GM12878 (cell line): Measurements from ENCODE around the gene ADM2. TPM values are rescaled to one million over a fixed set of nuclear protein-coding genes. Genes with fewer than 3 reads are reported as not detected.

Source experiments
- ATAC-seq: fragments of 200-7000 bp; cut with Tn5 transposase; 3 replicates; pipeline ENCODE4 v1.9.1; 2020; ENCODE audit warnings: mild to moderate bottlenecking, moderate library complexity
- BruUV-seq: library from RNA; stranded (reverse); fragments of 400-500 nt; replicated peaks from 2 replicates; lab custom pipeline; 2021; lab: Mats Ljungman, UMichigan
- CTCF ChIA-PET: fragments of 300-600 bp; sonication (Branson Sonifier 250); formaldehyde crosslinking; extraction: SDS; loops from one replicate; lab custom pipeline; 2021; ENCODE audit warnings: inconsistent platforms; lab: Yijun Ruan, JAX
- POLR2A ChIA-PET: fragments of 350-600 bp; formaldehyde crosslinking; extraction: SDS; loops from one replicate; lab custom pipeline; 2021; ENCODE audit warnings: inconsistent platforms; lab: Charles Lee
- RAD21 ChIA-PET: fragments of 300-600 bp; sonication (Branson Sonifier 250); formaldehyde crosslinking; loops from one replicate; lab custom pipeline; 2023; ENCODE audit warnings: antibody characterized with exemption; ENCODE audit not compliant: unreplicated experiment; lab: Charles Lee
- SMC1A ChIA-PET: fragments of 300-600 bp; sonication (Branson Sonifier 250); formaldehyde crosslinking; loops from one replicate; lab custom pipeline; 2023; ENCODE audit not compliant: unreplicated experiment, uncharacterized antibody; lab: Charles Lee
- DNase-seq: peaks from one replicate; pipeline ENCODE4 v3.0.0-alpha.2; 2011; ENCODE audit warnings: low read depth, low spot score
- FAIRE-seq: peaks from 3 replicates; lab custom pipeline; 2011; peaks lifted over from hg19 to GRCh38; lab: Jason Lieb, UNC
- H2AFZ ChIP-seq: 2 replicates; pipeline ENCODE4 v1.6.0; 2011; ENCODE audit warnings: low read depth, low read length, control low read depth; ENCODE audit not compliant: control insufficient read depth
- H3K27ac ChIP-seq: 2 replicates; pipeline ENCODE4 v1.5.1; 2011; ENCODE audit warnings: control low read depth; ENCODE audit not compliant: control insufficient read depth, insufficient read depth
- H3K27me3 ChIP-seq, 2 experiments: replicated peaks in 1 of 2; 2 replicates each; pipeline versions ENCODE4 v1.6.0 to v1.6.1; 2011; ENCODE audit warnings: low read length in 1 of 2; ENCODE audit not compliant: control insufficient read depth in 2 of 2, insufficient read depth in 2 of 2
- H3K36me3 ChIP-seq, 2 experiments: 2 replicates each; pipeline ENCODE4 v1.5.1; 2011; ENCODE audit warnings: low read length in 1 of 2; ENCODE audit not compliant: control insufficient read depth in 2 of 2, insufficient read depth in 2 of 2
- H3K4me1 ChIP-seq: 2 replicates; pipeline ENCODE4 v1.6.1; 2011; ENCODE audit warnings: mild to moderate bottlenecking, low read length, moderate library complexity, mixed read lengths; ENCODE audit not compliant: control insufficient read depth, insufficient read depth
- H3K4me2 ChIP-seq: 2 replicates; pipeline ENCODE4 v1.6.0; 2011; ENCODE audit warnings: control low read depth; ENCODE audit not compliant: control insufficient read depth, insufficient read depth
- H3K4me3 ChIP-seq: fragments of 200-600 bp; sonication (generic); 2 replicates; pipeline ENCODE4 v1.5.1; 2016
- H3K79me2 ChIP-seq: 2 replicates; pipeline ENCODE4 v1.6.0; 2011; ENCODE audit warnings: low read length; ENCODE audit not compliant: control insufficient read depth, insufficient read depth
- H3K9ac ChIP-seq: 2 replicates; pipeline ENCODE4 v1.8.0; 2011; ENCODE audit warnings: low read length, control low read depth, mixed read lengths; ENCODE audit not compliant: control insufficient read depth, insufficient read depth
- H3K9me3 ChIP-seq: replicated peaks from 3 replicates; pipeline ENCODE4 v1.5.1; 2011; ENCODE audit warnings: mild to moderate bottlenecking, low read length; ENCODE audit not compliant: control insufficient read depth, insufficient read depth
- H4K20me1 ChIP-seq: 2 replicates; pipeline ENCODE4 v1.6.0; 2011; ENCODE audit not compliant: control insufficient read depth, insufficient read depth
- ATF7 ChIP-seq: fragments of 450-650 bp; IDR thresholded peaks from 2 replicates; pipeline ENCODE4 v1.6.1; 2016; ENCODE audit warnings: low read depth, mild to moderate bottlenecking
- BACH1 ChIP-seq: fragments of 450-650 bp; IDR thresholded peaks from 2 replicates; pipeline ENCODE4 v1.6.1; 2017; ENCODE audit warnings: mild to moderate bottlenecking, borderline replicate concordance
- BCL3 ChIP-seq: IDR thresholded peaks from 2 replicates; pipeline ENCODE4 v1.6.1; 2011; ENCODE audit warnings: borderline replicate concordance, low read depth, mild to moderate bottlenecking, moderate library complexity, low read length; ENCODE audit not compliant: insufficient read depth, poor library complexity, severe bottlenecking
- EGR1 ChIP-seq, 2 experiments: IDR thresholded peaks; 1 replicate in 1 of 2; 2 replicates in 1 of 2; pipeline ENCODE4 v1.6.1; 2011 to 2012; ENCODE audit warnings: low read depth in 2 of 2, low read length in 2 of 2, borderline replicate concordance in 1 of 2, mild to moderate bottlenecking in 1 of 2, moderate library complexity in 1 of 2
- HCFC1 ChIP-seq: fragments of 150-350 bp; IDR thresholded peaks from 2 replicates; pipeline ENCODE4 v1.6.1; 2014; ENCODE audit warnings: low read length
- LARP7 ChIP-seq: fragments of 450-650 bp; IDR thresholded peaks from 2 replicates; pipeline ENCODE4 v1.6.1; 2017; ENCODE audit warnings: mild to moderate bottlenecking
- MEF2B ChIP-seq: fragments of 450-650 bp; IDR thresholded peaks from 2 replicates; pipeline ENCODE4 v1.6.1; 2018; ENCODE audit warnings: mild to moderate bottlenecking, moderate library complexity; ENCODE audit not compliant: partially characterized antibody, poor library complexity, severe bottlenecking
- MTA3 ChIP-seq: IDR thresholded peaks from 2 replicates; pipeline ENCODE4 v1.6.1; 2012; ENCODE audit warnings: low read length, inconsistent platforms, borderline replicate concordance
- MXI1 ChIP-seq: fragments of 150-350 bp; IDR thresholded peaks from 2 replicates; pipeline ENCODE4 v1.6.1; 2011; ENCODE audit warnings: low read depth, mild to moderate bottlenecking, inconsistent platforms, low read length, improper control_type of control experiment
- NFXL1 ChIP-seq: fragments of 450-650 bp; IDR thresholded peaks from 2 replicates; pipeline ENCODE4 v1.6.1; 2017; ENCODE audit warnings: antibody characterized with exemption, mild to moderate bottlenecking, borderline replicate concordance
- POLR2AphosphoS2 ChIP-seq: IDR thresholded peaks from 2 replicates; pipeline ENCODE4 v1.6.1; 2011; ENCODE audit warnings: low read depth, mild to moderate bottlenecking, low read length, improper control_type of control experiment, moderate library complexity
- RELA ChIP-seq: fragments of 450-650 bp; IDR thresholded peaks from 2 replicates; pipeline ENCODE4 v1.8.0; 2014; ENCODE audit warnings: borderline replicate concordance; ENCODE audit not compliant: partially characterized antibody
- REST ChIP-seq: IDR thresholded peaks from 2 replicates; pipeline ENCODE4 v1.6.1; 2012; ENCODE audit warnings: mild to moderate bottlenecking, low read depth, low read length
- SKIL ChIP-seq: fragments of 450-650 bp; IDR thresholded peaks from 2 replicates; pipeline ENCODE4 v1.6.1; 2017; ENCODE audit warnings: mild to moderate bottlenecking, low read depth, inconsistent platforms; ENCODE audit not compliant: poor library complexity, severe bottlenecking
- SMAD5 ChIP-seq: IDR thresholded peaks from 2 replicates; pipeline ENCODE4 v1.6.1; 2016; ENCODE audit warnings: antibody characterized with exemption, low read depth
- TCF7 ChIP-seq: IDR thresholded peaks from 2 replicates; pipeline ENCODE4 v1.6.1; 2014; ENCODE audit warnings: antibody characterized with exemption, borderline replicate concordance
- ZZZ3 ChIP-seq: IDR thresholded peaks from 2 replicates; pipeline ENCODE4 v1.6.1; 2011; ENCODE audit warnings: low read depth; ENCODE audit not compliant: control insufficient read depth, insufficient read length
- WGBS: methylation state at CpG from one replicate; pipeline ENCODE4 v1.1.6; 2016; ENCODE audit warnings: low lambda C conversion rate; ENCODE audit not compliant: insufficient replicate concordance, insufficient coverage; ENCODE audit errors: missing lambda C conversion rate; 5-methylcytosine and 5-hydroxymethylcytosine counted together
- in situ Hi-C: fragments of 300-500 bp; cut with MboI; formaldehyde crosslinking; loops from 9 replicates; pipeline ENCODE4 v1.14.3; 2018; ENCODE audit warnings: mixed read lengths
- intact Hi-C: fragments of 100-400 bp; cut with micrococcal nuclease; formaldehyde crosslinking; loops from one replicate; pipeline ENCODE4 v1.14.2; 2022; ENCODE audit not compliant: unreplicated experiment
- polyA plus RNA-seq, 11 experiments: library from polyadenylated mRNA; depleted of rRNA in 4 of 11; unstranded in 6 of 11; stranded (reverse) in 5 of 11; fragments of >200 nt; fragmentation: Nextera tagmentation in 4 of 11; fragmentation: Illumina TruSeq in 1 of 11; extraction: Ambion mirVana in 4 of 11; extraction: Trizol in 1 of 11; gene quantifications; 1 replicate in 1 of 11; 2 replicates in 10 of 11; pipeline versions ENCODE4 v1.2.1 to v1.2.3, GENCODE V29; 2011 to 2016; ENCODE audit warnings: inconsistent platforms in 2 of 11, missing spikeins in 2 of 11, low read depth in 1 of 11
- total RNA-seq, 4 experiments: library from RNA; depleted of rRNA in 3 of 4; stranded (reverse); fragments of >200 nt in 3 of 4; fragmentation: Illumina TruSeq in 1 of 4; extraction: Trizol in 1 of 4; gene quantifications; 2 replicates each; pipeline versions ENCODE4 v1.2.1 to v1.2.3, GENCODE V29; 2013 to 2021

The ADM2 gene
- total and polyA plus RNA-seq, 10 of the 15 experiments (the other 5 are each of a cell fraction or from before 2014, with no cell fraction given), result 0.02 to 0.33 (median 0.12) TPM; not detected in 2

GRCh38 chr22:50437511-50438304, 43.6 kb upstream of the ADM2 start:
- ATAC-seq, result no peak
- intact Hi-C loops, result no loop called here
- no peaks in the 10 kb centered on the region for H3K4me1 ChIP-seq
- no peak for DNase-seq
- no peak overlapping the region for H3K27ac ChIP-seq
- no peak overlapping the region for H3K4me2 ChIP-seq
- RAD21 ChIA-PET, result no interaction called here
- H3K4me3 ChIP-seq, result no peak overlapping the region
- POLR2A ChIA-PET, result interaction anchor here (1.0 kb wide), 1 partner anchor 38 kb away, joined by 3 read pairs; no protein-coding TSS in a partner anchor
- H3K36me3 ChIP-seq, result peaks cover 3 to 35% of the 10 kb centered on the region in 2 experiments; a peak in 3 of 4 replicates
- no peak overlapping the region for H2AFZ ChIP-seq
- H3K79me2 ChIP-seq, result no peaks in the 10 kb centered on the region
- in situ Hi-C loops, result no loop called here
- no peak for TF ChIP-seq SKIL
- no peak for TF ChIP-seq MXI1
- no peak for TF ChIP-seq MEF2B
- no peak for TF ChIP-seq ATF7
- TF ChIP-seq REST, result no peak
- no peak for TF ChIP-seq SMAD5
- no peak for TF ChIP-seq POLR2AphosphoS2
- TF ChIP-seq HCFC1, result no peak
- no peak for TF ChIP-seq NFXL1
- no peak for TF ChIP-seq MTA3
- no peak for TF ChIP-seq ZZZ3
- TF ChIP-seq EGR1 (IDR thresholded peaks at IDR 0.05; ENCODE audit: borderline replicate concordance in 1 of 2, low read depth in 2 of 2, low read length in 2 of 2), result no peak
- TF ChIP-seq LARP7, result no peak
- no peak for TF ChIP-seq BACH1
- TF ChIP-seq RELA, result no peak
- no peak for TF ChIP-seq BCL3
- TF ChIP-seq TCF7, result no peak
- SMC1A ChIA-PET, result no interaction called here
- no TSS peak for BruUV-seq
- H3K9me3 ChIP-seq, result no peaks in the 10 kb centered on the region
- no peak overlapping the region for H3K9ac ChIP-seq
- H4K20me1 ChIP-seq, result no peaks in the 10 kb centered on the region
- FAIRE-seq, result no peak
- CTCF ChIA-PET, result no interaction called here
- no peaks in the 10 kb centered on the region for H3K27me3 ChIP-seq
- 92% methylated on average over 34 of the region's 36 CpGs for WGBS
